KMS-11 (cell line): Measurements from ENCODE around the gene BTBD8.

Experiments
- H2AFZ ChIP-seq: fragments of 200-600 bp; sonication (generic); 2 replicates; pipeline ENCODE4 v1.6.1; 2016; ENCODE audit warnings: antibody characterized with exemption, mixed run types, low read depth
- H3K27ac ChIP-seq: fragments of 200-600 bp; sonication (generic); 2 replicates; pipeline ENCODE4 v1.6.1; 2016; ENCODE audit warnings: mild to moderate bottlenecking, mixed run types
- H3K27me3 ChIP-seq: fragments of 200-600 bp; sonication (generic); 2 replicates; pipeline ENCODE4 v1.6.1; 2017; ENCODE audit warnings: mild to moderate bottlenecking, low read depth, mixed run types, moderate library complexity; ENCODE audit not compliant: insufficient read depth
- H3K36me3 ChIP-seq: fragments of 200-600 bp; sonication (generic); 2 replicates; pipeline ENCODE4 v1.6.1; 2017; ENCODE audit warnings: mild to moderate bottlenecking, mixed run types; ENCODE audit not compliant: insufficient read depth
- H3K4me1 ChIP-seq: fragments of 200-600 bp; sonication (generic); 2 replicates; pipeline ENCODE4 v1.6.1; 2016; ENCODE audit warnings: mild to moderate bottlenecking, low read depth, mixed run types; ENCODE audit not compliant: poor library complexity, severe bottlenecking
- H3K4me2 ChIP-seq: fragments of 200-600 bp; sonication (generic); 2 replicates; pipeline ENCODE4 v1.7.0; 2016; ENCODE audit warnings: mild to moderate bottlenecking, mixed run types
- H3K4me3 ChIP-seq: fragments of 200-600 bp; sonication (generic); IDR thresholded peaks from 2 replicates; pipeline ENCODE4 v1.6.1; 2017; ENCODE audit warnings: low read depth, low read length, mixed read lengths; ENCODE audit not compliant: insufficient read depth
- H3K79me2 ChIP-seq: fragments of 200-600 bp; sonication (generic); 2 replicates; pipeline ENCODE4 v1.6.1; 2016; ENCODE audit warnings: low read depth, mixed run types; ENCODE audit not compliant: insufficient read depth
- H3K9ac ChIP-seq: fragments of 200-600 bp; sonication (generic); 2 replicates; pipeline ENCODE4 v1.6.1; 2016; ENCODE audit warnings: mild to moderate bottlenecking, mixed run types
- H4K20me1 ChIP-seq: fragments of 200-600 bp; sonication (generic); 2 replicates; pipeline ENCODE4 v1.6.1; 2016; ENCODE audit warnings: mild to moderate bottlenecking, mixed run types; ENCODE audit not compliant: insufficient read depth
- TF ChIP-seq, protein P1 (sequence below): fragments of 200-600 bp; sonication (generic); conservative IDR thresholded peaks from 2 replicates; pipeline ENCODE4 v1.6.1; 2017; ENCODE audit warnings: low read depth, mild to moderate bottlenecking, antibody characterized with exemption, low read length, moderate library complexity, mixed read lengths

Gene BTBD8

DNA sequence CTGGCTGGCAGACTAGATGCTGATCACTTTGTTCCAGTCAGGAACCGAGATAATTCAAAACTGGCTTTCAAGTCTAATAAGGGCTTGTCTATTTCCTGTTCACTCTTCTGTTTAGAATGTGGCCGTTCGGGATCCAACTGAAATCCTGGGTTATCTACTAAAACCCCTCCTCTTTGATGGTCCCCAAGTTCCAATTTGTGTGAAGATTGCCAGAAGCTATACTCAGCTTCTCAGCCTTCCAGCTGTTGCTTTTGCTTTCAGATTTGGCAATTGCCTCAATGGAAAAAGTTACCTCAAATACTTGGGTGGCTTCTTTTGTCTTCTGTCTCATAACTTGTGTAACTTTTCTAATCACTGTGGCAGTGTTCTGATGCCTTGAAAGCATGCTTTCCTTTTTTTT is 43.7 kb downstream of the BTBD8 start:
- Histone ChIP-seq H3K4me1 (no peaks in the 10 kb centered on the region), H3K27ac (no peak overlapping the region)

DNA sequence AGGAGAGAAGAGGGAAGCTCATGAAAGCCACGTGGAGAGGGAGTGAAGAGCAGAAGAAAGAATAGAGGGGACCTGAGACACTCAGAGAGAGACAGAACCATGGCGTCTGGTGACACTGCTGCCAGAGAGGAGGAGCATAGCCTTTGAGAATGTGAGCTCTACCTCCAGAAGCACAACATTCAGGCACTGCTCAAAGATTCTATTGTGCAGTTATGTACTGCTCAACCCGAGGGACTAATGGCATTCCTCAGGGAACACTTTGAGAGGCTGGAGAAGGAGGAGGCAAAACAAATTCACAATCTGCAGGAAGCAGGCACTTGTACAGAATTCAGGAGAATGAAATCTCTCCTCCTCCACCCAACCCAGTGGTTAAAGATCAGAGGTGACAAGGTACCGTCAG is 45.1 kb downstream of the BTBD8 start:
- TF ChIP-seq, protein P1, sequence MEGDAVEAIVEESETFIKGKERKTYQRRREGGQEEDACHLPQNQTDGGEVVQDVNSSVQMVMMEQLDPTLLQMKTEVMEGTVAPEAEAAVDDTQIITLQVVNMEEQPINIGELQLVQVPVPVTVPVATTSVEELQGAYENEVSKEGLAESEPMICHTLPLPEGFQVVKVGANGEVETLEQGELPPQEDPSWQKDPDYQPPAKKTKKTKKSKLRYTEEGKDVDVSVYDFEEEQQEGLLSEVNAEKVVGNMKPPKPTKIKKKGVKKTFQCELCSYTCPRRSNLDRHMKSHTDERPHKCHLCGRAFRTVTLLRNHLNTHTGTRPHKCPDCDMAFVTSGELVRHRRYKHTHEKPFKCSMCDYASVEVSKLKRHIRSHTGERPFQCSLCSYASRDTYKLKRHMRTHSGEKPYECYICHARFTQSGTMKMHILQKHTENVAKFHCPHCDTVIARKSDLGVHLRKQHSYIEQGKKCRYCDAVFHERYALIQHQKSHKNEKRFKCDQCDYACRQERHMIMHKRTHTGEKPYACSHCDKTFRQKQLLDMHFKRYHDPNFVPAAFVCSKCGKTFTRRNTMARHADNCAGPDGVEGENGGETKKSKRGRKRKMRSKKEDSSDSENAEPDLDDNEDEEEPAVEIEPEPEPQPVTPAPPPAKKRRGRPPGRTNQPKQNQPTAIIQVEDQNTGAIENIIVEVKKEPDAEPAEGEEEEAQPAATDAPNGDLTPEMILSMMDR = no peak
- Histone ChIP-seq H3K4me3 (no peak overlapping the region), H3K27ac (no peak overlapping the region), H4K20me1 (no peaks in the 10 kb centered on the region), H3K9ac (no peak overlapping the region), H3K4me1 (no peaks in the 10 kb centered on the region), H3K79me2 (no peaks in the 10 kb centered on the region), H3K4me2 (no peak overlapping the region), H3K27me3 (no peaks in the 10 kb centered on the region), H3K36me3 (no peaks in the 10 kb centered on the region), H2AFZ (no peak overlapping the region)

More for the DNA sequence above, 43.7 kb downstream of the BTBD8 start:
- Histone ChIP-seq H4K20me1 (no peaks in the 10 kb centered on the region), H3K27me3 (no peaks in the 10 kb centered on the region), H2AFZ (no peak overlapping the region), H3K9ac (no peak overlapping the region), H3K4me3 (no peak overlapping the region), H3K4me2 (no peak overlapping the region), H3K36me3 (no peaks in the 10 kb centered on the region), H3K79me2 (no peaks in the 10 kb centered on the region)
- TF ChIP-seq, protein P1 = no peak

DNA sequence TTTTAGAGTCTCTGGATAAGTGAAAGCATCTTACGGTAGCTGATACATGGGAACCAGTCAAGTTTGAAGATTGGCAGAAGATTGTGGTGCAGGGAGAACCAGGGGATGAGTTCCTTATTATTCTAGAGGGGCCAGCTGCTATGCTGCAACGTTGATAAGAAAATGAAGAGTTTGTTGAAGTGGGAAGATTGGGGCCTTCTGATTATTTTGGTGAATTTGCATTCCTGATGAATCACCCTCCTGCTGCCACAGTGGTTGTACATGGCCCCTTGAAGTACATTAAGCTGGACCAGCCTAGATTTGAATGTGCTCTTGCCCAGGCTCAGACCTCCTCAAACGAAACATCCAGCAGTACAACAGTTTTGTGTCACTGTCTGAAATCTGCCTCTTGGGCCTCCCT is 45.9 kb downstream of the BTBD8 start:
- Histone ChIP-seq H3K4me2 (no peak overlapping the region), H3K4me1 (no peaks in the 10 kb centered on the region), H3K27ac (no peak overlapping the region), H2AFZ (no peak overlapping the region), H3K27me3 (no peaks in the 10 kb centered on the region), H3K9ac (no peak overlapping the region), H3K36me3 (no peaks in the 10 kb centered on the region), H4K20me1 (no peaks in the 10 kb centered on the region), H3K4me3 (no peak overlapping the region), H3K79me2 (no peaks in the 10 kb centered on the region)
- TF ChIP-seq, protein P1 = no peak

DNA sequence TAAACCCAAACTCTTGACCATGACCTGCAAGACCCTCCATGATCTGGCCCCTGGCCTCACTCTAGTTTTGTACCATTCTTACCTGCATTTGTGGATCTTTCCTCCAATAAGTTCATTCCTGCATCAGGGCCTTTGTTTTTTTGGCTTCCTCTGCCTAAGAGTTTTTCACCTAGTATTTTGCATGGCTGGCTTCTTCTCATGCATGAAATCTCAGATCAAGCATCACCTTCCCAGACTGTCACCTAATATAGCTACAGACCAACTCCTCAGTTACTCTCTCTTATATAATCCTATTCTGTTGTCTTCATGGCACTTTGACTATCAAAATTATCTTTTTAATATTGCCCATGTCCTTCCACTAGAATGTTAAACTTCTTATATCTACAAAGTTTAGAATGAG is 54.2 kb downstream of the BTBD8 start:
- H3K36me3 ChIP-seq = no peaks in the 10 kb centered on the region
- no peak overlapping the region for H3K4me2 ChIP-seq
- TF ChIP-seq, protein P1 = no peak
- H3K27me3 ChIP-seq = no peaks in the 10 kb centered on the region
- H2AFZ ChIP-seq = no peak overlapping the region
- no peaks in the 10 kb centered on the region for H3K79me2 ChIP-seq
- H3K4me1 ChIP-seq = no peaks in the 10 kb centered on the region
- H4K20me1 ChIP-seq = no peaks in the 10 kb centered on the region
- H3K4me3 ChIP-seq = no peak overlapping the region
- H3K27ac ChIP-seq = no peak overlapping the region
- no peak overlapping the region for H3K9ac ChIP-seq
